ENCODE measurements around the gene SMAD3. TPM values are rescaled to one million over a fixed set of nuclear protein-coding genes. Genes with fewer than 3 reads are reported as not detected.

SMAD3 gene
- total RNA-seq, 4 donors from 2014 or later: 21.2 to 32.3 (median 24.2) TPM

- Histone ChIP-seq H3K4me3 (no peak overlapping the region), H3K4me1 (peaks cover 64 to 77% (median 74%) of the 10 kb centered on the region in 4 donors), H3K27me3 (no peaks in the 10 kb centered on the region), H3K27ac (replicated peaks in 1 of 4) (peak overlapping the region; percentile 73 to 84 (median 78)), H3K36me3 (peaks cover 0 to 58% (median 45%) of the 10 kb centered on the region in 4 donors), H3K9me3 (no peaks in the 10 kb centered on the region)
- 73% methylated on average over 9 of the region's 9 CpGs for WGBS
- no peak for DNase-seq (ENCODE audit: extremely low spot score)
- intact Hi-C loops (cut with DNase I): no loop called here
- TF ChIP-seq POLR2A (IDR thresholded peaks at IDR 0.05; ENCODE audit: low read depth): no peak
- no peak for TF ChIP-seq POLR2AphosphoS5 (IDR thresholded peaks at IDR 0.05)
- TF ChIP-seq EP300 (IDR thresholded peaks at IDR 0.05): no peak
- no peak for TF ChIP-seq CTCF (IDR thresholded peaks at IDR 0.05)
Observed at GRCh38 chr15:67185621-67186225, 120.3 kb downstream of the SMAD3 start.

GRCh38 chr15:67186226-67186649 is 120.8 kb downstream of the SMAD3 start:
- no peak for DNase-seq (ENCODE audit: extremely low spot score)
- H3K27ac ChIP-seq (replicated peaks in 1 of 4): peak overlapping the region; percentile 73 to 84 (median 78)
- H3K9me3 ChIP-seq: no peaks in the 10 kb centered on the region
- H3K4me1 ChIP-seq: peaks cover 64 to 79% (median 76%) of the 10 kb centered on the region in 4 donors
- H3K27me3 ChIP-seq: no peaks in the 10 kb centered on the region
- H3K36me3 ChIP-seq: peaks cover 2 to 59% (median 46%) of the 10 kb centered on the region in 4 donors
- H3K4me3 ChIP-seq: no peak overlapping the region
- WGBS: 26% methylated on average over 5 of the region's 6 CpGs
- peak; percentile 51 to 63 for TF ChIP-seq POLR2AphosphoS5 (IDR thresholded peaks at IDR 0.05)
- TF ChIP-seq CTCF (IDR thresholded peaks at IDR 0.05): no peak
- intact Hi-C loops (cut with DNase I): no loop called here

GRCh38 chr15:67186688-67187087 is 121.3 kb downstream of the SMAD3 start:
- no peaks in the 10 kb centered on the region for H3K9me3 ChIP-seq
- DNase-seq (ENCODE audit: extremely low spot score): no peak
- intact Hi-C loops (cut with DNase I): no loop called here
- TF ChIP-seq EP300 (IDR thresholded peaks at IDR 0.05) (no peak), POLR2A (IDR thresholded peaks at IDR 0.05; ENCODE audit: low read depth) (no peak), POLR2AphosphoS5 (IDR thresholded peaks at IDR 0.05) (no peak), CTCF (IDR thresholded peaks at IDR 0.05) (no peak)
- H3K4me1 ChIP-seq: peaks cover 64 to 79% (median 76%) of the 10 kb centered on the region in 4 donors
- peaks cover 7 to 59% (median 47%) of the 10 kb centered on the region in 4 donors for H3K36me3 ChIP-seq
- peak overlapping the region; percentile 73 to 84 (median 78) for H3K27ac ChIP-seq (replicated peaks in 1 of 4)
- H3K4me3 ChIP-seq: no peak overlapping the region
- 20% methylated on average over 2 of the region's 4 CpGs for WGBS
- no peaks in the 10 kb centered on the region for H3K27me3 ChIP-seq

GRCh38 chr15:67187351-67187854 is 122.0 kb downstream of the SMAD3 start:
- no peak for DNase-seq (ENCODE audit: extremely low spot score)
- peaks cover 64 to 84% (median 79%) of the 10 kb centered on the region in 4 donors for H3K4me1 ChIP-seq
- TF ChIP-seq CTCF (IDR thresholded peaks at IDR 0.05) (no peak), EP300 (IDR thresholded peaks at IDR 0.05) (no peak), POLR2AphosphoS5 (IDR thresholded peaks at IDR 0.05) (peak in 1 of 2 donors; percentile 9)
- no peaks in the 10 kb centered on the region for H3K27me3 ChIP-seq
- no peaks in the 10 kb centered on the region for H3K9me3 ChIP-seq
- peaks cover 7 to 59% (median 47%) of the 10 kb centered on the region in 4 donors for H3K36me3 ChIP-seq
- intact Hi-C loops (cut with DNase I): no loop called here
- H3K27ac ChIP-seq (replicated peaks in 1 of 4): peak overlapping the region; percentile 73 to 84 (median 78)
- 88% methylated on average over 8 of the region's 12 CpGs for WGBS
- H3K4me3 ChIP-seq: no peak overlapping the region

All from esophagus muscularis mucosa (tissue), 4 donors.